Kidney (tissue), 14 donors: ENCODE results near the gene CCDC24. TPM values are rescaled to one million over a fixed set of nuclear protein-coding genes. Genes with fewer than 3 reads are reported as not detected.
A peak's percentile ranks its signal among the peaks of the same experiment; 100 is the strongest.

Experiments used
- DNase-seq, 5 donors: peaks; one replicate each; pipeline ENCODE4 v3.0.0-alpha.2; 2013 to 2020
- FAIRE-seq: peaks from 2 replicates; lab custom pipeline; 2012; peaks lifted over from hg19 to GRCh38; lab: Jason Lieb, UNC
- H3K27ac ChIP-seq, 2 donors: one replicate each; pipeline ENCODE4 v1.7.0; 2013; ENCODE audit warnings: low read depth in 2 of 2, low read length in 2 of 2, inconsistent platforms in 1 of 2
- H3K27me3 ChIP-seq: one replicate; pipeline ENCODE4 v1.7.1; 2013; ENCODE audit warnings: low read length, inconsistent platforms; ENCODE audit not compliant: control insufficient read depth, insufficient read depth
- H3K36me3 ChIP-seq, 3 donors: one replicate each; pipeline versions ENCODE4 v1.7.0 to v1.7.1; 2013; ENCODE audit warnings: low read length in 3 of 3, control low read depth in 1 of 3, inconsistent platforms in 1 of 3; ENCODE audit not compliant: insufficient read depth in 3 of 3, control insufficient read depth in 2 of 3
- H3K4me1 ChIP-seq, 3 donors: one replicate each; pipeline versions ENCODE4 v1.7.0 to v1.7.1; 2013; ENCODE audit warnings: low read length in 3 of 3, inconsistent platforms in 1 of 3, low read depth in 1 of 3; ENCODE audit not compliant: control insufficient read depth in 2 of 3, insufficient read depth in 2 of 3
- H3K4me3 ChIP-seq, 3 donors: one replicate each; pipeline versions ENCODE4 v1.7.0 to v1.8.1; 2013; ENCODE audit warnings: low read length in 3 of 3, control low read depth in 1 of 3, inconsistent platforms in 1 of 3
- H3K9ac ChIP-seq, 3 donors: one replicate each; pipeline versions ENCODE4 v1.7.0 to v1.7.1; 2013; ENCODE audit warnings: low read length in 3 of 3, control low read depth in 1 of 3, inconsistent platforms in 1 of 3
- H3K9me3 ChIP-seq, 3 donors: one replicate each; pipeline versions ENCODE4 v1.7.0 to v1.7.1; 2013; ENCODE audit warnings: low read length in 3 of 3, control low read depth in 1 of 3, inconsistent platforms in 1 of 3; ENCODE audit not compliant: control insufficient read depth in 2 of 3, insufficient read depth in 1 of 3
- intact Hi-C: fragments of 100-400 bp; cut with DNase I; formaldehyde crosslinking; loops from one replicate; pipeline ENCODE4 v1.11.1; 2022
- polyA plus RNA-seq: library from polyadenylated mRNA; stranded (reverse); fragments of 350-450 nt; fragmentation: Illumina TruSeq; extraction: RNeasy Lipid Tissue Mini Kit (QIAGEN cat#74804); gene quantifications from one replicate; pipeline ENCODE4 v1.2.3, GENCODE V29; 2014; ENCODE audit warnings: low read depth, low replicate concordance; ENCODE audit not compliant: insufficient read depth
- total RNA-seq: library from RNA; stranded (reverse); fragmentation: NEBNext Ultra II Directional; extraction: Animal tissue kit (Norgen Biotek cat#: 25700); gene quantifications from one replicate; pipeline ENCODE4 v1.2.1, GENCODE V29; 2021
- TF ChIP-seq, protein P1 (sequence below): IDR thresholded peaks from 3 replicates; pipeline ENCODE4 v1.5.1; 2012; ENCODE audit warnings: mild to moderate bottlenecking, moderate library complexity, borderline replicate concordance; ENCODE audit not compliant: insufficient read depth; ENCODE audit errors: extremely low read depth
- donor health status: control.
- donor health status: control.
- donor health status: control.
- donor health status: control.
- donor health status: control.
- donor health status: DM: yes; HTN: yes; CAD: no.
- donor health status: Normal renal cell carcinoma (clear cell type).

CCDC24 gene
- total and polyA plus RNA-seq, 2 donors from 2014 or later: 24.3 to 35.6 TPM

DNA sequence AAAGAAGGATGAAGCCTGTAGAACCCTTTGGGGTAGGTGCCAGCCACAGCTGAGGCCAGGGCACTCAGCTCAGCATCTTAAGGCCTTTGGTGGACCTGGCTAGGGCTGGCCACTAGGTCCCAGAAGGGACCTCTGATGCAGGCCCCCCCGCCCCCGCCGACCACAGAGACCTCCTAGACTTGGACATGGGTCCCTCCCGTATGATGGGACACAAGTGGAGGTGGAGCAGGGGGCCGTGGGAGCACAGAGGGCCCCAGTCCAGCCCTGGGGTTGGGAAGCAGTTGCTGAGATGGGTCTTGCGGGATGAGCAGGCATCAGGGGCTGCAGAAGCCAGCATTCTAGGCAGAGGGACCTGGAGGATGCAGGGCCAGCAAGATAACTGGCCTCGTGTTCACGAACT lies 9.2 kb upstream of the CCDC24 start:
- Histone ChIP-seq H3K9ac (no peak overlapping the region), H3K9me3 (no peaks in the 10 kb centered on the region), H3K4me1 (peaks cover 0 to 19% (median 18%) of the 10 kb centered on the region in 3 donors), H3K4me3 (no peak overlapping the region), H3K27me3 (no peaks in the 10 kb centered on the region), H3K36me3 (peaks cover 4 to 18% (median 6%) of the 10 kb centered on the region in 3 donors), H3K27ac (no peak overlapping the region)
- intact Hi-C loops: no loop called here
- no peak for DNase-seq
- no peak for FAIRE-seq
- TF ChIP-seq, protein P1, sequence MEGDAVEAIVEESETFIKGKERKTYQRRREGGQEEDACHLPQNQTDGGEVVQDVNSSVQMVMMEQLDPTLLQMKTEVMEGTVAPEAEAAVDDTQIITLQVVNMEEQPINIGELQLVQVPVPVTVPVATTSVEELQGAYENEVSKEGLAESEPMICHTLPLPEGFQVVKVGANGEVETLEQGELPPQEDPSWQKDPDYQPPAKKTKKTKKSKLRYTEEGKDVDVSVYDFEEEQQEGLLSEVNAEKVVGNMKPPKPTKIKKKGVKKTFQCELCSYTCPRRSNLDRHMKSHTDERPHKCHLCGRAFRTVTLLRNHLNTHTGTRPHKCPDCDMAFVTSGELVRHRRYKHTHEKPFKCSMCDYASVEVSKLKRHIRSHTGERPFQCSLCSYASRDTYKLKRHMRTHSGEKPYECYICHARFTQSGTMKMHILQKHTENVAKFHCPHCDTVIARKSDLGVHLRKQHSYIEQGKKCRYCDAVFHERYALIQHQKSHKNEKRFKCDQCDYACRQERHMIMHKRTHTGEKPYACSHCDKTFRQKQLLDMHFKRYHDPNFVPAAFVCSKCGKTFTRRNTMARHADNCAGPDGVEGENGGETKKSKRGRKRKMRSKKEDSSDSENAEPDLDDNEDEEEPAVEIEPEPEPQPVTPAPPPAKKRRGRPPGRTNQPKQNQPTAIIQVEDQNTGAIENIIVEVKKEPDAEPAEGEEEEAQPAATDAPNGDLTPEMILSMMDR: no peak

DNA sequence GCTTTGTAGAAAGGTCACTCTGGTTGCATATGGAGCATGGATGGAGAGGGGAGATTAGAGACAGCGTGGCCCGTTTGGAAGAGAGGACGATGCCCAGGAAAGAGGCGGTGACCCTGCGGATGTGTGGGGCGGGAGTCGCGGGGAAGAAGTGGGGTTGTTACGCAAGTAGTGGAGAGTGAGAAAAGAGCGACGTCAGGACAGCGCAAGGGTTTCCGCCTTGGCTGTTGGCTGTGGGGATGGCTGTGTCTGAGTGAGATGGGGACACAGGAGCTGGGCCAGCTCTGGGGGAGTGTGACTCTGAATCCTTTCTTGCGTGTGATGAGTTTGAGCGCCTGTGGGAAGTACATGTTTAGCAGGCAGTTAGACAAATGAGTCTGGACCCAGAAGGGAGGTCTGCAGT lies 8.6 kb upstream of the CCDC24 start:
- no peaks in the 10 kb centered on the region for H3K9me3 ChIP-seq
- H3K36me3 ChIP-seq: peaks cover 0 to 12% (median 2%) of the 10 kb centered on the region in 3 donors
- no peaks in the 10 kb centered on the region for H3K27me3 ChIP-seq
- TF ChIP-seq, protein P1: no peak
- intact Hi-C loops: no loop called here
- FAIRE-seq (no peak), DNase-seq (peak in 3 of 5 donors; percentile 41 to 57 (median 55))
- H3K9ac ChIP-seq: no peak overlapping the region
- H3K27ac ChIP-seq: no peak overlapping the region
- H3K4me1 ChIP-seq: peaks cover 0 to 21% (median 21%) of the 10 kb centered on the region in 3 donors
- H3K4me3 ChIP-seq: no peak overlapping the region

DNA sequence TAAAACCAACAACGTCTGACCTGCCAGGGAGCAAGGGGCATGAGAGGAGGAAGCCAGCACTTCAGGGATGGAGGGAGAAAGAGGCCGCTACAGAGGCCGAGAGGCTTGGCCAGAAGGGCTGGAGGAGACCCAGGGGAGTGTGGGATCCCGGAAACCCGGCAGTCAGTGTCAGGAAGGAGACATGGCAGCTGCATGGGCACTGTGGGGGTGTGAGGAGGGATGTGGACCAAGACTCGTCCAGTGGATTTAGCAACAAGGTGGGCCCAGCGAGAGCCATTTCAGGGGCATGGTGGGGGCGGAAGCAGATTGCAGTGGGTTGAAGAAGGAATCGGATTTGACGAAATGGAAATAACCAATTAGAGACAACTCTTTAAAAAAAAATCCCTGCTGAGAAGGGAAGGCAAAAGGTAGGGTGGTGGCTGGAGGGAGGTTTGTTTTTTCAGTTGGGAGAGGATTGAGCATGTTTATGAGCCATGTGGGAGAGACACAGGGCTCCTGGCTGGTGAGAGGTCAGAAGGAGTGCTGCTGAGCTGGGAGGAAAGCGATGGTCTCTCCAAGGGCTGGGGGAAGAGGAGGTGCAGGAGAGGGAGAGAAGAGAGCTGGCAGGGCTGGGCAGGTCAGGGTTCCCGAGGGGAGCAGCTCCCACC lies 8.0 kb upstream of the CCDC24 start:
- TF ChIP-seq, protein P1: no peak
- no peaks in the 10 kb centered on the region for H3K9me3 ChIP-seq
- no peak for FAIRE-seq

More for the DNA sequence above, 8.0 kb upstream of the CCDC24 start:
- intact Hi-C loops: no loop called here
- Histone ChIP-seq H3K4me1 (peaks cover 0 to 21% (median 20%) of the 10 kb centered on the region in 3 donors), H3K27me3 (no peaks in the 10 kb centered on the region), H3K36me3 (peaks cover 0 to 7% (median 2%) of the 10 kb centered on the region in 3 donors), H3K4me3 (no peak overlapping the region), H3K9ac (no peak overlapping the region), H3K27ac (no peak overlapping the region)
- DNase-seq: peak in 3 of 5 donors; percentile 44 to 58 (median 49)
